CD4-positive, alpha-beta memory T cell (primary cell): ENCODE results near the gene SLC9A1. TPM values are rescaled to one million over a fixed set of nuclear protein-coding genes. Genes with fewer than 3 reads are reported as not detected.
A peak's percentile ranks its signal among the peaks of the same experiment; 100 is the strongest.

Experiments used
- CTCF ChIA-PET: fragments of 350-600 bp; sonication (Branson Sonifier 250); formaldehyde crosslinking; loops from one replicate; lab custom pipeline; 2021; ENCODE audit warnings: inconsistent platforms; ENCODE audit not compliant: partially characterized antibody; lab: Charles Lee
- POLR2A ChIA-PET: fragments of 350-600 bp; sonication (Branson Sonifier 250); formaldehyde crosslinking; loops from one replicate; lab custom pipeline; 2021; ENCODE audit not compliant: partially characterized antibody; lab: Charles Lee
- DNase-seq, 5 donors: peaks; one replicate each; pipeline versions ENCODE4 v3.0.0 to v3.0.0-alpha.2; 2020 to 2022; ENCODE audit warnings: mixed read lengths in 1 of 5
- H3K27ac ChIP-seq: one replicate; pipeline ENCODE4 v1.7.0; 2013; ENCODE audit warnings: low read depth, low read length
- H3K27me3 ChIP-seq: 2 replicates; pipeline ENCODE4 v1.7.0; 2013; ENCODE audit warnings: mild to moderate bottlenecking, low read length, moderate library complexity; ENCODE audit not compliant: insufficient read depth
- H3K36me3 ChIP-seq: 2 replicates; pipeline ENCODE4 v1.7.0; 2013; ENCODE audit warnings: mild to moderate bottlenecking, low read length, moderate library complexity; ENCODE audit not compliant: insufficient read depth
- H3K4me1 ChIP-seq: 2 replicates; pipeline ENCODE4 v1.7.0; 2013; ENCODE audit warnings: mild to moderate bottlenecking, low read length, moderate library complexity; ENCODE audit not compliant: insufficient read depth
- H3K4me3 ChIP-seq, 2 donors: one replicate each; pipeline ENCODE4 v1.7.0; 2013; ENCODE audit warnings: low read length in 2 of 2, mild to moderate bottlenecking in 1 of 2
- H3K9me3 ChIP-seq, 2 donors: one replicate each; pipeline ENCODE4 v1.7.0; 2013; ENCODE audit warnings: low read length in 2 of 2, control low read depth in 1 of 2; ENCODE audit not compliant: control insufficient read depth in 1 of 2
- H3K27ac Mint-ChIP-seq, 7 donors: one replicate each; pipeline ENCODE4 v1.8.0; 2020 to 2021; ENCODE audit warnings: mixed read lengths in 7 of 7, mild to moderate bottlenecking in 6 of 7, inconsistent platforms in 3 of 7, moderate library complexity in 3 of 7
- H3K27me3 Mint-ChIP-seq, 2 donors: one replicate each; pipeline ENCODE4 v1.8.0; 2020 to 2021; ENCODE audit warnings: mixed read lengths in 2 of 2
- H3K36me3 Mint-ChIP-seq, 2 donors: one replicate each; pipeline ENCODE4 v1.8.0; 2020 to 2021; ENCODE audit warnings: mixed read lengths in 2 of 2, inconsistent platforms in 1 of 2, mild to moderate bottlenecking in 1 of 2
- H3K4me1 Mint-ChIP-seq, 4 donors: one replicate each; pipeline ENCODE4 v1.8.0; 2020 to 2021; ENCODE audit warnings: mixed read lengths in 4 of 4, mild to moderate bottlenecking in 1 of 4
- H3K4me3 Mint-ChIP-seq, 8 donors: one replicate each; pipeline ENCODE4 v1.8.0; 2020 to 2021; ENCODE audit warnings: mixed read lengths in 8 of 8, mild to moderate bottlenecking in 7 of 8, moderate library complexity in 6 of 8, inconsistent platforms in 3 of 8
- H3K9me3 Mint-ChIP-seq, 8 donors: one replicate each; pipeline ENCODE4 v1.8.0; 2020 to 2021; ENCODE audit warnings: mixed read lengths in 8 of 8, mild to moderate bottlenecking in 5 of 8, inconsistent platforms in 3 of 8, moderate library complexity in 1 of 8
- intact Hi-C: fragments of 100-400 bp; cut with micrococcal nuclease; formaldehyde crosslinking; loops from one replicate; pipeline ENCODE4 v1.15.1; 2023
- polyA plus RNA-seq, 2 donors: library from polyadenylated mRNA; unstranded; fragments of 300-500 nt; fragmentation: Illumina TruSeq; gene quantifications; one replicate each; pipeline ENCODE4 v1.2.3, GENCODE V29; 2021
- total RNA-seq, 2 experiments: library from RNA; stranded (reverse); gene quantifications; one replicate each; pipeline ENCODE4 v1.2.3, GENCODE V29; 2021

Gene SLC9A1
- total and polyA plus RNA-seq, 4 experiments from 2014 or later: 2.1 to 15.0 (median 12.3) TPM

GRCh38 chr1:27148591-27148990 is 6.3 kb downstream of the SLC9A1 start:
- Histone ChIP-seq H3K36me3 (no peaks in the 10 kb centered on the region), H3K4me3 (no peak overlapping the region), H3K27ac (no peak overlapping the region), H3K4me1 (peaks cover 53% of the 10 kb centered on the region), H3K9me3 (no peaks in the 10 kb centered on the region), H3K27me3 (no peaks in the 10 kb centered on the region)
- H3K4me1 Mint-ChIP-seq: peaks cover 32 to 60% (median 52%) of the 10 kb centered on the region in 4 donors
- no peaks in the 10 kb centered on the region for H3K9me3 Mint-ChIP-seq
- no peak for DNase-seq
- POLR2A ChIA-PET: interaction anchor here (2.0 to 4.4 kb wide), 2 partner anchors 11 to 37 kb away, joined by 4 to 14 read pairs; no protein-coding TSS in a partner anchor
- CTCF ChIA-PET: interaction anchor here (1.1 to 11.0 kb wide), 3 partner anchors 9 to 48 kb away, joined by 3 to 137 read pairs (median 5); no protein-coding TSS in a partner anchor
- peak overlapping the region in 3 of 7 donors; percentile 31 to 52 (median 39) for H3K27ac Mint-ChIP-seq
- H3K4me3 Mint-ChIP-seq: no peak overlapping the region
- intact Hi-C loops: no loop called here
- H3K27me3 Mint-ChIP-seq: no peaks in the 10 kb centered on the region
- H3K36me3 Mint-ChIP-seq: peaks cover 8 to 13% of the 10 kb centered on the region in 2 donors

- Mint-ChIP-seq H3K36me3 (peaks cover 7 to 13% of the 10 kb centered on the region in 2 donors), H3K4me1 (peaks cover 29 to 60% (median 51%) of the 10 kb centered on the region in 4 donors), H3K27ac (peak overlapping the region in 2 of 7 donors; percentile 13 to 78), H3K27me3 (no peaks in the 10 kb centered on the region), H3K9me3 (no peaks in the 10 kb centered on the region), H3K4me3 (no peak overlapping the region)
- Histone ChIP-seq H3K27ac (no peak overlapping the region), H3K4me1 (peaks cover 47% of the 10 kb centered on the region), H3K9me3 (no peaks in the 10 kb centered on the region), H3K27me3 (no peaks in the 10 kb centered on the region), H3K4me3 (no peak overlapping the region), H3K36me3 (no peaks in the 10 kb centered on the region)
- DNase-seq: no peak
- intact Hi-C loops: no loop called here
- POLR2A ChIA-PET: interaction anchor here (4.4 kb wide), 1 partner anchor 11 kb away, joined by 14 read pairs; no protein-coding TSS in a partner anchor
- CTCF ChIA-PET: interaction anchor here (0.9 to 1.3 kb wide), 3 partner anchors 10 to 48 kb away, joined by 3 to 5 read pairs (median 3); no protein-coding TSS in a partner anchor
Observed at GRCh38 chr1:27147842-27148518, 6.9 kb downstream of the SLC9A1 start.

- H3K4me3 Mint-ChIP-seq: no peak overlapping the region
- H3K36me3 Mint-ChIP-seq: peaks cover 7 to 13% of the 10 kb centered on the region in 2 donors
- Histone ChIP-seq H3K4me3 (no peak overlapping the region), H3K27me3 (no peaks in the 10 kb centered on the region), H3K9me3 (no peaks in the 10 kb centered on the region), H3K36me3 (no peaks in the 10 kb centered on the region), H3K4me1 (peaks cover 41% of the 10 kb centered on the region), H3K27ac (no peak overlapping the region)
- peaks cover 22 to 57% (median 41%) of the 10 kb centered on the region in 4 donors for H3K4me1 Mint-ChIP-seq
- no peaks in the 10 kb centered on the region for H3K9me3 Mint-ChIP-seq
- ChIA-PET POLR2A (interaction anchor here (1.2 to 15.1 kb wide), 3 partner anchors 8 to 11 kb away, joined by 3 to 185 read pairs (median 14); partner anchors contain the start of gene SLC9A1), CTCF (interaction anchor here (12.4 kb wide), 1 partner anchor 8 kb away, joined by 137 read pairs; the partner anchor contains the start of gene SLC9A1)
- no peaks in the 10 kb centered on the region for H3K27me3 Mint-ChIP-seq
- peak overlapping the region in 1 of 7 donors; percentile 5 for H3K27ac Mint-ChIP-seq
- intact Hi-C loops: no loop called here
- DNase-seq: no peak
Observed at GRCh38 chr1:27145934-27146354, 9.0 kb downstream of the SLC9A1 start.

GRCh38 chr1:27144920-27145661 is 9.8 kb downstream of the SLC9A1 start:
- no peak for DNase-seq
- POLR2A ChIA-PET: interaction anchor here (1.2 to 15.1 kb wide), 3 partner anchors 8 to 10 kb away, joined by 3 to 185 read pairs (median 14); partner anchors contain the start of gene SLC9A1
- Histone ChIP-seq H3K27me3 (no peaks in the 10 kb centered on the region), H3K27ac (no peak overlapping the region), H3K4me1 (peaks cover 33% of the 10 kb centered on the region), H3K36me3 (no peaks in the 10 kb centered on the region), H3K9me3 (no peaks in the 10 kb centered on the region), H3K4me3 (no peak overlapping the region)
- no peak overlapping the region for H3K4me3 Mint-ChIP-seq
- no peaks in the 10 kb centered on the region for H3K27me3 Mint-ChIP-seq
- H3K36me3 Mint-ChIP-seq: peaks cover 7 to 13% of the 10 kb centered on the region in 2 donors
- H3K27ac Mint-ChIP-seq: peak overlapping the region in 1 of 7 donors; percentile 64
- H3K4me1 Mint-ChIP-seq: peaks cover 22 to 58% (median 38%) of the 10 kb centered on the region in 4 donors
- CTCF ChIA-PET: interaction anchor here (1.9 to 12.4 kb wide), 2 partner anchors 9 to 100 kb away, joined by 4 to 137 read pairs; partner anchors contain the start of gene SLC9A1
- intact Hi-C loops: no loop called here
- H3K9me3 Mint-ChIP-seq: no peaks in the 10 kb centered on the region

GRCh38 chr1:27144049-27144748 is 10.7 kb downstream of the SLC9A1 start:
- no peaks in the 10 kb centered on the region for H3K27me3 ChIP-seq
- no peak overlapping the region for H3K27ac ChIP-seq
- H3K4me3 ChIP-seq: no peak overlapping the region
- H3K36me3 Mint-ChIP-seq: peaks cover 7 to 13% of the 10 kb centered on the region in 2 donors
- no peaks in the 10 kb centered on the region for H3K36me3 ChIP-seq
- no peaks in the 10 kb centered on the region for H3K27me3 Mint-ChIP-seq
- no peaks in the 10 kb centered on the region for H3K9me3 Mint-ChIP-seq
- ChIA-PET CTCF (interaction anchor here (1.9 to 12.4 kb wide), 2 partner anchors 10 to 99 kb away, joined by 4 to 137 read pairs; partner anchors contain the start of gene SLC9A1), POLR2A (interaction anchor here (0.7 to 15.1 kb wide), 2 partner anchors 10 to 32 kb away, joined by 3 to 185 read pairs; partner anchors contain the start of gene SLC9A1)
- peaks cover 28% of the 10 kb centered on the region for H3K4me1 ChIP-seq
- peak in 1 of 5 donors; percentile 27 for DNase-seq
- H3K27ac Mint-ChIP-seq: no peak overlapping the region
- H3K4me3 Mint-ChIP-seq: no peak overlapping the region
- peaks cover 19 to 53% (median 34%) of the 10 kb centered on the region in 4 donors for H3K4me1 Mint-ChIP-seq
- intact Hi-C loops: no loop called here
- no peaks in the 10 kb centered on the region for H3K9me3 ChIP-seq

DNA sequence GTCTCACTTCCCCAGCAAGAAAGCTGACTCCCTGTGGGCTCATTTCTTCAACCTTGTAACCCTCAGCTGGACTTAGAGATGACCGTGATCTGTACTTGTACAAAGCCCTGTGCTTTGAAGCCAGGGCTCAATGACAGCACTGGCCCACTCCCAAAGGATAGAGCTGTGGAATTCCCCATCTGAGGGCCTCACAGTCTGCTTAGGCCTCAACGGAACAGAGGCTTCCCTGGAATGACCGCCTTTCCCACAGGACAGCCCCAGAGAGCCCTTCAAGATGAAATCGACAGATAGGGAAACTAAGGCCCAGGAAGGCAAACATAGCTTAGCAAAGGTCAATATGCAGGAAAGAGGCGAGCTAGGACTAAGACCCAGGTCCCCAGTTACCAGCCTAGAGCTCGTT is 11.5 kb downstream of the SLC9A1 start:
- no peak overlapping the region for H3K4me3 ChIP-seq
- no peaks in the 10 kb centered on the region for H3K27me3 Mint-ChIP-seq
- no peaks in the 10 kb centered on the region for H3K9me3 Mint-ChIP-seq
- DNase-seq: no peak
- H3K4me1 Mint-ChIP-seq: peaks cover 19 to 51% (median 34%) of the 10 kb centered on the region in 4 donors
- no peaks in the 10 kb centered on the region for H3K9me3 ChIP-seq
- no peaks in the 10 kb centered on the region for H3K36me3 ChIP-seq
- H3K27ac Mint-ChIP-seq: peak overlapping the region in 6 of 7 donors; percentile 10 to 69 (median 58)
- intact Hi-C loops: no loop called here
- no peak overlapping the region for H3K27ac ChIP-seq
- POLR2A ChIA-PET: interaction anchor here (0.6 to 15.1 kb wide), 3 partner anchors 10 to 34 kb away, joined by 3 to 185 read pairs (median 5); partner anchors contain the start of gene SLC9A1
- CTCF ChIA-PET: interaction anchor here (0.5 to 12.4 kb wide), 4 partner anchors 11 to 97 kb away, joined by 3 to 137 read pairs (median 4); partner anchors contain the start of gene SLC9A1
- no peak overlapping the region for H3K4me3 Mint-ChIP-seq
- H3K4me1 ChIP-seq: peaks cover 22% of the 10 kb centered on the region
- H3K27me3 ChIP-seq: no peaks in the 10 kb centered on the region
- H3K36me3 Mint-ChIP-seq: peaks cover 7 to 13% of the 10 kb centered on the region in 2 donors
